Thoracic aorta (tissue), 2 donors: Measurements from ENCODE around the gene LRRC27. TPM values are rescaled to one million over a fixed set of nuclear protein-coding genes. Genes with fewer than 3 reads are reported as not detected.
"Not testable (repeated sequence)": the region's sequence is repeated elsewhere in the genome, so short reads cannot be mapped to it uniquely, and the experiment has no call there.

Experiments
- ATAC-seq: fragments of 150-250 bp; one replicate; pipeline ENCODE4 v1.8.0; 2017; ENCODE audit warnings: low read depth; ENCODE audit not compliant: insufficient number of reproducible peaks, low FRiP score
- DNase-seq: peaks from one replicate; pipeline ENCODE4 v3.0.0-alpha.2; 2020; ENCODE audit warnings: low spot score
- H3K27ac ChIP-seq, 2 donors: fragments of 200-600 bp; sonication (generic); 1 replicate in 1 of 2; 2 replicates in 1 of 2; pipeline ENCODE4 v1.5.1; 2016; ENCODE audit warnings: mild to moderate bottlenecking in 2 of 2, moderate library complexity in 2 of 2
- H3K27me3 ChIP-seq: fragments of 200-600 bp; sonication (generic); replicated peaks from 2 replicates; pipeline ENCODE4 v1.6.0; 2016; ENCODE audit warnings: mild to moderate bottlenecking; ENCODE audit not compliant: insufficient read depth
- H3K36me3 ChIP-seq: fragments of 200-600 bp; sonication (generic); one replicate; pipeline ENCODE4 v1.5.1; 2016
- H3K4me1 ChIP-seq, 2 donors: fragments of 200-600 bp; sonication (generic); 1 replicate in 1 of 2; 2 replicates in 1 of 2; pipeline versions ENCODE4 v1.5.1 to v1.6.0; 2016; ENCODE audit warnings: low read depth in 2 of 2, mild to moderate bottlenecking in 1 of 2; ENCODE audit not compliant: control insufficient read depth in 1 of 2
- H3K4me3 ChIP-seq: fragments of 200-600 bp; sonication (generic); 2 replicates; pipeline ENCODE4 v1.5.1; 2016; ENCODE audit warnings: mild to moderate bottlenecking
- H3K9me3 ChIP-seq: fragments of 200-600 bp; sonication (generic); 2 replicates; pipeline ENCODE4 v1.5.1; 2016
- CTCF ChIP-seq: fragments of 200-600 bp; sonication (generic); IDR thresholded peaks from one replicate; pipeline ENCODE4 v1.5.1; 2019; ENCODE audit warnings: antibody characterized with exemption
- total RNA-seq, 2 donors: library from RNA; depleted of rRNA; stranded (reverse); fragments of >200 nt; gene quantifications; one replicate each; pipeline versions ENCODE4 v1.1.0 to v1.2.3, GENCODE V29; 2016

Gene LRRC27
- total RNA-seq, 2 donors from 2014 or later: 3.2 to 8.9 TPM

GRCh38 chr10:132375116-132375794 is 43.3 kb downstream of the LRRC27 start:
- Histone ChIP-seq H3K36me3 (no peaks in the 10 kb centered on the region), H3K9me3 (no peaks in the 10 kb centered on the region), H3K27ac (no peak overlapping the region), H3K27me3 (no peaks in the 10 kb centered on the region), H3K4me1 (no peaks in the 10 kb centered on the region), H3K4me3 (no peak overlapping the region)
- DNase-seq: no peak
- no peak for TF ChIP-seq CTCF
- no peak for ATAC-seq

- ATAC-seq: no peak
- Histone ChIP-seq H3K4me1 (no peaks in the 10 kb centered on the region), H3K27ac (no peak overlapping the region), H3K36me3 (no peaks in the 10 kb centered on the region), H3K4me3 (no peak overlapping the region), H3K9me3 (no peaks in the 10 kb centered on the region), H3K27me3 (no peaks in the 10 kb centered on the region)
- no peak for DNase-seq
- no peak for TF ChIP-seq CTCF
These were observed 43.9 kb downstream of the LRRC27 start for GRCh38 chr10:132375795-132376297.

- Histone ChIP-seq H3K27me3 (no peaks in the 10 kb centered on the region), H3K36me3 (no peaks in the 10 kb centered on the region), H3K4me1 (no peaks in the 10 kb centered on the region), H3K9me3 (no peaks in the 10 kb centered on the region), H3K27ac (no peak overlapping the region), H3K4me3 (no peak overlapping the region)
- ATAC-seq: no peak
- no peak for TF ChIP-seq CTCF
- DNase-seq: no peak
These were observed 44.4 kb downstream of the LRRC27 start for GRCh38 chr10:132376394-132376851.

GRCh38 chr10:132377326-132377725 is 45.3 kb downstream of the LRRC27 start:
- ATAC-seq (no peak), DNase-seq (no peak)
- Histone ChIP-seq H3K27ac (no peak overlapping the region), H3K4me3 (no peak overlapping the region), H3K27me3 (no peaks in the 10 kb centered on the region), H3K9me3 (no peaks in the 10 kb centered on the region), H3K4me1 (no peaks in the 10 kb centered on the region), H3K36me3 (no peaks in the 10 kb centered on the region)
- no peak for TF ChIP-seq CTCF

GRCh38 chr10:132379026-132379425 is 47.0 kb downstream of the LRRC27 start:
- H3K4me3 ChIP-seq, DNase-seq, H3K27ac ChIP-seq, H3K27me3 ChIP-seq, H3K36me3 ChIP-seq, H3K4me1 ChIP-seq, ATAC-seq, H3K9me3 ChIP-seq: not testable (repeated sequence)

GRCh38 chr10:132380986-132381385 is 49.0 kb downstream of the LRRC27 start:
- not testable (repeated sequence) for H3K27ac ChIP-seq, H3K4me1 ChIP-seq, H3K4me3 ChIP-seq, H3K9me3 ChIP-seq, H3K36me3 ChIP-seq, DNase-seq, H3K27me3 ChIP-seq, ATAC-seq
